ENCODE measurements around the gene TTC24. TPM values are rescaled to one million over a fixed set of nuclear protein-coding genes. Genes with fewer than 3 reads are reported as not detected.

TTC24 gene
- total RNA-seq, 1 experiment from 2014 or later, result not detected

Other genes with a start within 250 kb of the TTC24 start
- 406 and 432 TPM in 2 replicates for gene CCT3, start 241.4 kb upstream of the TTC24 start, total RNA-seq (2014; rRNA removed; shearing (Covaris generic))
- not detected in 2 replicates for gene TSACC, start 241.2 kb upstream of the TTC24 start, total RNA-seq (2014; rRNA removed; shearing (Covaris generic))
- not detected in 2 replicates for gene RHBG, start 210.5 kb upstream of the TTC24 start, total RNA-seq (2014; rRNA removed; shearing (Covaris generic))
- 10.6 and 26.3 TPM in 2 replicates for gene MEF2D, start 78.9 kb upstream of the TTC24 start, total RNA-seq (2014; rRNA removed; shearing (Covaris generic))
- 23.7 and 40.5 TPM in 2 replicates for gene IQGAP3, start 7.2 kb upstream of the TTC24 start, total RNA-seq (2014; rRNA removed; shearing (Covaris generic))
- gene NAXE, start 12.1 kb downstream of the TTC24 start, total RNA-seq (2014; rRNA removed; shearing (Covaris generic)), result 120 and 139 TPM in 2 replicates
- 16.9 and 20.7 TPM in 2 replicates for gene GPATCH4, start 21.8 kb downstream of the TTC24 start, total RNA-seq (2014; rRNA removed; shearing (Covaris generic))
- not detected in 2 replicates for gene HAPLN2, start 39.7 kb downstream of the TTC24 start, total RNA-seq (2014; rRNA removed; shearing (Covaris generic))
- not detected in 2 replicates for gene BCAN, start 62.4 kb downstream of the TTC24 start, total RNA-seq (2014; rRNA removed; shearing (Covaris generic))
- gene NES, start 97.7 kb downstream of the TTC24 start, total RNA-seq (2014; rRNA removed; shearing (Covaris generic)), result 0.02 and 0.37 TPM in 2 replicates
- gene CRABP2, start 125.9 kb downstream of the TTC24 start, total RNA-seq (2014; rRNA removed; shearing (Covaris generic)), result 21.1 and 31.9 TPM in 2 replicates
- gene METTL25B, start 148.7 kb downstream of the TTC24 start, total RNA-seq (2014; rRNA removed; shearing (Covaris generic)), result 12.2 and 23.3 TPM in 2 replicates
- 27.0 and 27.8 TPM in 2 replicates for gene ISG20L2, start 149.0 kb downstream of the TTC24 start, total RNA-seq (2014; rRNA removed; shearing (Covaris generic))
- gene MRPL24, start 161.4 kb downstream of the TTC24 start, total RNA-seq (2014; rRNA removed; shearing (Covaris generic)), result 48.1 and 61.7 TPM in 2 replicates
- gene HDGF, start 172.0 kb downstream of the TTC24 start, total RNA-seq (2014; rRNA removed; shearing (Covaris generic)), result 211 and 264 TPM in 2 replicates
- 38.4 and 41.9 TPM in 2 replicates for gene PRCC, start 187.8 kb downstream of the TTC24 start, total RNA-seq (2014; rRNA removed; shearing (Covaris generic))
- 0.71 TPM in 1 of 2 replicates, not detected in the other for gene SH2D2A, start 237.1 kb downstream of the TTC24 start, total RNA-seq (2014; rRNA removed; shearing (Covaris generic))